ENCODE data around the gene ABCB1. TPM values are rescaled to one million over a fixed set of nuclear protein-coding genes. Genes with fewer than 3 reads are reported as not detected.
A peak's percentile ranks its signal among the peaks of the same experiment; 100 is the strongest.

ABCB1 gene
- total and polyA plus RNA-seq, 9 of the 15 experiments (the other 6 are each of a cell fraction or from before 2014, with no cell fraction given): 0.03 to 0.86 (median 0.52) TPM

- ATAC-seq (no peak), FAIRE-seq (no peak), DNase-seq (ENCODE audit: extremely low read depth in 1 of 4, low spot score in 3 of 4) (peak in 1 of 4 experiments; percentile 19)
- H3K9me1 ChIP-seq (ENCODE audit: control insufficient read depth, insufficient read depth, low read length): no peaks in the 10 kb centered on the region
- no peak overlapping the region for H2AFZ ChIP-seq (ENCODE audit: low read depth, low read length)
- no peaks in the 10 kb centered on the region for H3K36me3 ChIP-seq (ENCODE audit: control insufficient read depth, insufficient read depth, low read length)
- POLR2A ChIA-PET: interaction anchor here (1.3 kb wide), 1 partner anchor 10 kb away, joined by 3 read pairs; no protein-coding TSS in a partner anchor
- H3K27ac ChIP-seq (ENCODE audit: extremely low read depth, low read depth, low read length): no peak overlapping the region
- H3K27me3 ChIP-seq (ENCODE audit: control insufficient read depth in 2 of 2, insufficient read depth in 2 of 2, low read length in 2 of 2): no peaks in the 10 kb centered on the region
- BruUV-seq (replicated peaks): no TSS peak
- WGBS (ENCODE audit: insufficient coverage, low coverage, missing lambda C conversion rate): 0% methylated on average over 2 of the region's 2 CpGs
- H3K4me1 ChIP-seq (replicated peaks in 1 of 2; ENCODE audit: control insufficient read depth in 2 of 2, insufficient read depth in 2 of 2, low read length in 2 of 2): no peaks in the 10 kb centered on the region
- intact Hi-C loops (cut with micrococcal nuclease) (no loop called here), in situ Hi-C loops (cut with MboI) (no loop called here)
- CTCF ChIA-PET (ENCODE audit: low intra/inter-chr PET ratio): no interaction called here
- H3K4me3 ChIP-seq: no peak overlapping the region
- no peaks in the 10 kb centered on the region for H3K79me2 ChIP-seq (ENCODE audit: control insufficient read depth, insufficient read depth, low read length)
- H3K9ac ChIP-seq (ENCODE audit: insufficient read depth in 1 of 2, low read depth in 2 of 2, low read length in 2 of 2): no peak overlapping the region
- no peak overlapping the region for H3K4me2 ChIP-seq (ENCODE audit: insufficient read depth, low read length)
- H4K20me1 ChIP-seq (replicated peaks; ENCODE audit: control insufficient read depth, insufficient read depth, low read length): no peaks in the 10 kb centered on the region
- H3K9me3 ChIP-seq (replicated peaks; ENCODE audit: control insufficient read depth, insufficient read depth, low read depth, low read length): no peaks in the 10 kb centered on the region
- no peak for TF ChIP-seq PCBP1 (IDR thresholded peaks at IDR 0.05; ENCODE audit: low read depth, low read length, poor library complexity, severe bottlenecking)
- no peak for TF ChIP-seq HNRNPUL1 (IDR thresholded peaks at IDR 0.05; ENCODE audit: low read length)
- TF ChIP-seq ATF4 (CRISPR knock-in tag; IDR thresholded peaks at IDR 0.05): peak; percentile 88; the same call in 1 of the 2 replicates
- no peak for TF ChIP-seq HCFC1 (IDR thresholded peaks at IDR 0.05; ENCODE audit: low read depth, low read length)
- TF ChIP-seq MEF2A (IDR thresholded peaks at IDR 0.05; ENCODE audit: control insufficient read depth, low read depth, low read length): peak; percentile 67
- no peak for TF ChIP-seq HBP1 (CRISPR knock-in tag; IDR thresholded peaks at IDR 0.05)
- TF ChIP-seq ZNF75A (CRISPR knock-in tag; IDR thresholded peaks at IDR 0.05): no peak
- TF ChIP-seq, protein P1, sequence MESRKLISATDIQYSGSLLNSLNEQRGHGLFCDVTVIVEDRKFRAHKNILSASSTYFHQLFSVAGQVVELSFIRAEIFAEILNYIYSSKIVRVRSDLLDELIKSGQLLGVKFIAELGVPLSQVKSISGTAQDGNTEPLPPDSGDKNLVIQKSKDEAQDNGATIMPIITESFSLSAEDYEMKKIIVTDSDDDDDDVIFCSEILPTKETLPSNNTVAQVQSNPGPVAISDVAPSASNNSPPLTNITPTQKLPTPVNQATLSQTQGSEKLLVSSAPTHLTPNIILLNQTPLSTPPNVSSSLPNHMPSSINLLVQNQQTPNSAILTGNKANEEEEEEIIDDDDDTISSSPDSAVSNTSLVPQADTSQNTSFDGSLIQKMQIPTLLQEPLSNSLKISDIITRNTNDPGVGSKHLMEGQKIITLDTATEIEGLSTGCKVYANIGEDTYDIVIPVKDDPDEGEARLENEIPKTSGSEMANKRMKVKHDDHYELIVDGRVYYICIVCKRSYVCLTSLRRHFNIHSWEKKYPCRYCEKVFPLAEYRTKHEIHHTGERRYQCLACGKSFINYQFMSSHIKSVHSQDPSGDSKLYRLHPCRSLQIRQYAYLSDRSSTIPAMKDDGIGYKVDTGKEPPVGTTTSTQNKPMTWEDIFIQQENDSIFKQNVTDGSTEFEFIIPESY (CRISPR knock-in tag; IDR thresholded peaks at IDR 0.05): no peak
- no peak for TF ChIP-seq CXXC5 (CRISPR knock-in tag; IDR thresholded peaks at IDR 0.05)
- no peak for TF ChIP-seq COPS2 (conservative IDR thresholded peaks at IDR 0.05)
- TF ChIP-seq, protein P2, sequence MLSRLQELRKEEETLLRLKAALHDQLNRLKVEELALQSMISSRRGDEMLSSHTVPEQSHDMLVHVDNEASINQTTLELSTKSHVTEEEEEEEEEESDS (CRISPR knock-in tag; IDR thresholded peaks at IDR 0.05): no peak
- TF ChIP-seq BRCA1 (IDR thresholded peaks at IDR 0.05): no peak
- no peak for TF ChIP-seq BRCA1 (CRISPR knock-in tag; IDR thresholded peaks at IDR 0.05)
- TF ChIP-seq DPF2 (IDR thresholded peaks at IDR 0.05): no peak
- TF ChIP-seq BACH1 (tag; IDR thresholded peaks at IDR 0.05): no peak
- TF ChIP-seq, protein P3, sequence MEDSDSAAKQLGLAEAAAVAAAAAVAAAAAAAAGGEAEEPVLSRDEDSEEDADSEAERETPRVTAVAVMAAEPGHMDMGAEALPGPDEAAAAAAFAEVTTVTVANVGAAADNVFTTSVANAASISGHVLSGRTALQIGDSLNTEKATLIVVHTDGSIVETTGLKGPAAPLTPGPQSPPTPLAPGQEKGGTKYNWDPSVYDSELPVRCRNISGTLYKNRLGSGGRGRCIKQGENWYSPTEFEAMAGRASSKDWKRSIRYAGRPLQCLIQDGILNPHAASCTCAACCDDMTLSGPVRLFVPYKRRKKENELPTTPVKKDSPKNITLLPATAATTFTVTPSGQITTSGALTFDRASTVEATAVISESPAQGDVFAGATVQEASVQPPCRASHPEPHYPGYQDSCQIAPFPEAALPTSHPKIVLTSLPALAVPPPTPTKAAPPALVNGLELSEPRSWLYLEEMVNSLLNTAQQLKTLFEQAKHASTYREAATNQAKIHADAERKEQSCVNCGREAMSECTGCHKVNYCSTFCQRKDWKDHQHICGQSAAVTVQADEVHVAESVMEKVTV (CRISPR knock-in tag; IDR thresholded peaks at IDR 0.05): no peak
- no peak for TF ChIP-seq FOXK2 (conservative IDR thresholded peaks at IDR 0.05 in 1 of 2, IDR thresholded peaks at IDR 0.05 in 1 of 2; ENCODE audit: low read depth in 2 of 2)
- no peak for TF ChIP-seq DMBX1 (CRISPR knock-in tag; IDR thresholded peaks at IDR 0.05; ENCODE audit: borderline replicate concordance)
- no peak for TF ChIP-seq HNRNPL (IDR thresholded peaks at IDR 0.05; ENCODE audit: low read depth, low read length)
Measured at GRCh38 chr7:87574630-87575029, 26.1 kb downstream of the ABCB1 start.

Data from K562 (cell line).